Transverse colon (tissue), 3 donors: ENCODE measurements around the gene PLCD4.

Source experiments
- CTCF ChIP-seq, 5 experiments: fragments of 200-600 bp in 3 of 5; fragments of 450-650 bp in 2 of 5; sonication (generic) in 3 of 5; IDR thresholded peaks; 1 replicate in 2 of 5; 2 replicates in 3 of 5; pipeline ENCODE4 v1.5.1; 2016 to 2017; ENCODE audit warnings: antibody characterized with exemption in 5 of 5, inconsistent platforms in 3 of 5, mild to moderate bottlenecking in 2 of 5, moderate library complexity in 1 of 5
- POLR2A ChIP-seq: fragments of 450-650 bp; IDR thresholded peaks from one replicate; pipeline ENCODE4 v1.6.1; 2016; ENCODE audit warnings: antibody characterized with exemption, mild to moderate bottlenecking, moderate library complexity

- no peak for TF ChIP-seq POLR2A
- TF ChIP-seq CTCF (IDR thresholded peaks at IDR 0.05), result no peak
These were observed 15.1 kb downstream of the PLCD4 start for GRCh38 chr2:218622606-218623365.
